PC-3 (cell line): ENCODE data around the gene KIF13A. TPM values are rescaled to one million over a fixed set of nuclear protein-coding genes. Genes with fewer than 3 reads are reported as not detected.

Experiments
- ATAC-seq: fragments of 200-7000 bp; cut with Tn5 transposase; 2 replicates; pipeline ENCODE4 v1.9.1; 2020; ENCODE audit warnings: mild to moderate bottlenecking, moderate library complexity
- BruUV-seq: library from RNA; stranded (reverse); fragments of 400-500 nt; replicated peaks from 2 replicates; lab custom pipeline; 2021; lab: Mats Ljungman, UMichigan
- CTCF ChIA-PET: fragments of 300-600 bp; sonication (Branson Sonifier 250); formaldehyde crosslinking; loops from one replicate; lab custom pipeline; 2022; ENCODE audit warnings: antibody characterized with exemption; lab: Charles Lee
- POLR2A ChIA-PET: fragments of 300-600 bp; sonication (Branson Sonifier 250); formaldehyde crosslinking; loops from one replicate; lab custom pipeline; 2022; ENCODE audit warnings: antibody characterized with exemption; ENCODE audit not compliant: unreplicated experiment; lab: Charles Lee
- DNase-seq: peaks from one replicate; pipeline ENCODE4 v3.0.0-alpha.2; 2015
- H2AFZ ChIP-seq: fragments of 300-600 bp; sonication (generic); 2 replicates; pipeline ENCODE4 v1.6.0; 2016; ENCODE audit warnings: antibody characterized with exemption, low read length
- H3F3A ChIP-seq: fragments of 300-600 bp; sonication (generic); one replicate; pipeline ENCODE4 v1.6.0; 2017; ENCODE audit warnings: antibody characterized with exemption, low read length, control low read depth, mild to moderate bottlenecking; ENCODE audit not compliant: unreplicated experiment
- H3K27ac ChIP-seq: fragments of 300-600 bp; sonication (generic); 2 replicates; pipeline ENCODE4 v1.5.1; 2016; ENCODE audit warnings: mild to moderate bottlenecking, low read length
- H3K27me3 ChIP-seq: fragments of 300-600 bp; sonication (generic); 2 replicates; pipeline ENCODE4 v1.6.1; 2016; ENCODE audit warnings: low read length, mixed read lengths
- H3K36me3 ChIP-seq: fragments of 300-600 bp; sonication (generic); 2 replicates; pipeline ENCODE4 v1.6.1; 2016; ENCODE audit warnings: low read depth, mixed run types, low read length, mixed read lengths
- H3K4me1 ChIP-seq: fragments of 300-600 bp; sonication (generic); 2 replicates; pipeline ENCODE4 v1.5.1; 2016; ENCODE audit warnings: low read length; ENCODE audit not compliant: insufficient read depth
- H3K4me2 ChIP-seq: fragments of 300-600 bp; sonication (generic); 2 replicates; pipeline ENCODE4 v1.6.0; 2016; ENCODE audit warnings: low read length
- H3K4me3 ChIP-seq: fragments of 300-600 bp; sonication (generic); 2 replicates; pipeline ENCODE4 v1.5.1; 2016; ENCODE audit warnings: mild to moderate bottlenecking, low read length, mixed read lengths
- H3K79me2 ChIP-seq: fragments of 300-600 bp; sonication (generic); 2 replicates; pipeline ENCODE4 v1.6.1; 2017; ENCODE audit warnings: low read length, mixed read lengths
- H3K9ac ChIP-seq: fragments of 300-600 bp; sonication (generic); 2 replicates; pipeline ENCODE4 v1.6.0; 2016; ENCODE audit warnings: mild to moderate bottlenecking, low read length
- H3K9me2 ChIP-seq: fragments of 300-600 bp; sonication (generic); replicated peaks from 2 replicates; pipeline ENCODE4 v1.6.1; 2016; ENCODE audit warnings: mixed run types, low read length, mixed read lengths
- H3K9me3 ChIP-seq: fragments of 300-600 bp; sonication (generic); 2 replicates; pipeline ENCODE4 v1.6.1; 2016; ENCODE audit warnings: low read length, mixed read lengths
- H4K20me1 ChIP-seq: fragments of 300-600 bp; sonication (generic); 2 replicates; pipeline ENCODE4 v1.6.1; 2016; ENCODE audit warnings: low read length, mixed read lengths
- CTCF ChIP-seq: fragments of 300-600 bp; sonication (generic); conservative IDR thresholded peaks from 2 replicates; pipeline ENCODE4 v1.5.1; 2017; ENCODE audit warnings: antibody characterized with exemption, low read depth, mild to moderate bottlenecking, low read length
- EZH2 ChIP-seq: fragments of 300-600 bp; sonication (generic); IDR thresholded peaks from one replicate; pipeline ENCODE4 v1.6.1; 2017; ENCODE audit warnings: antibody characterized with exemption, mild to moderate bottlenecking, low read length; ENCODE audit not compliant: unreplicated experiment
- EZH2phosphoT487 ChIP-seq: fragments of 300-600 bp; sonication (generic); IDR thresholded peaks from 2 replicates; pipeline ENCODE4 v1.6.1; 2018; ENCODE audit warnings: mild to moderate bottlenecking, antibody characterized with exemption, low read length, borderline replicate concordance
- intact Hi-C: fragments of 100-400 bp; cut with micrococcal nuclease; formaldehyde crosslinking; loops from 2 replicates; pipeline ENCODE4 v1.9.0; 2023
- total RNA-seq: library from RNA; depleted of rRNA; stranded (reverse); fragments of >200 nt; gene quantifications from 2 replicates; pipeline ENCODE4 v1.2.3, GENCODE V29; 2014

Gene KIF13A
- total RNA-seq, 1 experiment from 2014 or later, result 21.3 TPM

- H3K4me1 ChIP-seq, result peaks cover 43% of the 10 kb centered on the region
- H3K79me2 ChIP-seq, result peaks cover 36% of the 10 kb centered on the region
- no peaks in the 10 kb centered on the region for H3K9me2 ChIP-seq
- ChIA-PET CTCF (interaction anchor here (0.6 kb wide), 1 partner anchor 175 kb away, joined by 3 read pairs; no protein-coding TSS in a partner anchor), POLR2A (interaction anchor here (0.6 kb wide), 1 partner anchor 132 kb away, joined by 3 read pairs; no protein-coding TSS in a partner anchor)
- H3K27ac ChIP-seq, result peak overlapping the region; percentile 24
- TF ChIP-seq EZH2 (no peak), CTCF (peak; percentile 21)
- H3K9me3 ChIP-seq, result no peaks in the 10 kb centered on the region
- H3K9ac ChIP-seq, result peak overlapping the region; percentile 76
- peak overlapping the region; percentile 78 for H3K4me3 ChIP-seq
- H3F3A ChIP-seq, result no peaks in the 10 kb centered on the region
- peak overlapping the region; percentile 84 for H2AFZ ChIP-seq
- peaks cover 14% of the 10 kb centered on the region; the same call in 1 of the 2 replicates for H4K20me1 ChIP-seq
- DNase-seq (peak; percentile 71), ATAC-seq (peak; percentile 66)
- H3K36me3 ChIP-seq, result no peaks in the 10 kb centered on the region
- no TSS peak for BruUV-seq
- peak overlapping the region; percentile 83 for H3K4me2 ChIP-seq
- no peaks in the 10 kb centered on the region for H3K27me3 ChIP-seq
- intact Hi-C loops, result loop anchor here (5.0 kb wide), 2 partner anchors 136 to 171 kb away; no protein-coding TSS in a partner anchor
Measured at GRCh38 chr6:17987697-17988421, 424 bp upstream of the KIF13A start.

- no peaks in the 10 kb centered on the region for H3K36me3 ChIP-seq
- H3K27ac ChIP-seq, result peak overlapping the region; percentile 54
- intact Hi-C loops, result loop anchor here (1.0 to 5.0 kb wide), 3 partner anchors 135 to 170 kb away; no protein-coding TSS in a partner anchor
- H3F3A ChIP-seq, result no peaks in the 10 kb centered on the region
- BruUV-seq, result no TSS peak
- H3K4me3 ChIP-seq, result peak overlapping the region; percentile 86
- ATAC-seq, result peak; percentile 45
- H3K4me1 ChIP-seq, result peaks cover 35% of the 10 kb centered on the region
- ChIA-PET POLR2A (no interaction called here), CTCF (interaction anchor here (0.6 kb wide), 1 partner anchor 174 kb away, joined by 3 read pairs; no protein-coding TSS in a partner anchor)
- H3K9me2 ChIP-seq, result no peaks in the 10 kb centered on the region
- no peaks in the 10 kb centered on the region for H3K27me3 ChIP-seq
- H3K9me3 ChIP-seq, result no peaks in the 10 kb centered on the region
- peaks cover 41% of the 10 kb centered on the region for H3K79me2 ChIP-seq
- DNase-seq, result peak; percentile 58
- peak overlapping the region; percentile 78 for H2AFZ ChIP-seq
- peak overlapping the region; percentile 91 for H3K4me2 ChIP-seq
- peak overlapping the region; percentile 77 for H3K9ac ChIP-seq
- no peak for TF ChIP-seq EZH2
- TF ChIP-seq EZH2phosphoT487, result no peak
- no peak for TF ChIP-seq CTCF
- peaks cover 14% of the 10 kb centered on the region; the same call in 1 of the 2 replicates for H4K20me1 ChIP-seq
Measured at GRCh38 chr6:17986656-17987446, 584 bp downstream of the KIF13A start.
